Measurements from ENCODE around the gene THAP11. TPM values are rescaled to one million over a fixed set of nuclear protein-coding genes. Genes with fewer than 3 reads are reported as not detected.
"Not testable (repeated sequence)": the region's sequence is repeated elsewhere in the genome, so short reads cannot be mapped to it uniquely, and the experiment has no call there.

The THAP11 gene
- total RNA-seq, 4 donors from 2014 or later: 61.3 to 102 (median 75.9) TPM

DNA sequence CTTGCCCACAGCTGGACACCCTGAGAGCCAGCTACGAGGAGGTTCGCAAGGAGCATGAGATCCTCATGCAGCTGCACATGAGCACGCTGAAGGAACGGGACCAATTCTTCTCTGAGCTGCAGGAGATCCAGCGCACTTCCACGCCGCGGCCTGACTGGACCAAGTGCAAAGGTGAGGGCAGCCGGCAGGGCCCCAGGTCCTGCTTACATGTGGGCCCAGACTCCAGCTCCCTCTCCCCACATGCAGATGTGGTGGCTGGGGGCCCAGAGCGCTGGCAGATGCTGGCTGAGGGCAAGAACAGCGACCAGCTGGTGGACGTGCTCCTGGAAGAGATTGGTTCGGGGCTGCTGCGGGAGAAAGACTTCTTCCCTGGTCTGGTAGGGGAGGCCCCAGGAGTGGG lies 16.2 kb upstream of the THAP11 start:
- H3K4me3 ChIP-seq (ENCODE audit: low read depth, poor library complexity, severe bottlenecking): no peak overlapping the region
- TF ChIP-seq, protein P1, sequence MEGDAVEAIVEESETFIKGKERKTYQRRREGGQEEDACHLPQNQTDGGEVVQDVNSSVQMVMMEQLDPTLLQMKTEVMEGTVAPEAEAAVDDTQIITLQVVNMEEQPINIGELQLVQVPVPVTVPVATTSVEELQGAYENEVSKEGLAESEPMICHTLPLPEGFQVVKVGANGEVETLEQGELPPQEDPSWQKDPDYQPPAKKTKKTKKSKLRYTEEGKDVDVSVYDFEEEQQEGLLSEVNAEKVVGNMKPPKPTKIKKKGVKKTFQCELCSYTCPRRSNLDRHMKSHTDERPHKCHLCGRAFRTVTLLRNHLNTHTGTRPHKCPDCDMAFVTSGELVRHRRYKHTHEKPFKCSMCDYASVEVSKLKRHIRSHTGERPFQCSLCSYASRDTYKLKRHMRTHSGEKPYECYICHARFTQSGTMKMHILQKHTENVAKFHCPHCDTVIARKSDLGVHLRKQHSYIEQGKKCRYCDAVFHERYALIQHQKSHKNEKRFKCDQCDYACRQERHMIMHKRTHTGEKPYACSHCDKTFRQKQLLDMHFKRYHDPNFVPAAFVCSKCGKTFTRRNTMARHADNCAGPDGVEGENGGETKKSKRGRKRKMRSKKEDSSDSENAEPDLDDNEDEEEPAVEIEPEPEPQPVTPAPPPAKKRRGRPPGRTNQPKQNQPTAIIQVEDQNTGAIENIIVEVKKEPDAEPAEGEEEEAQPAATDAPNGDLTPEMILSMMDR (IDR thresholded peaks at IDR 0.05): no peak
- no peak for TF ChIP-seq POLR2A (IDR thresholded peaks at IDR 0.05)
- no peak for DNase-seq (ENCODE audit: low spot score in 2 of 2)
- intact Hi-C loops (cut with DNase I; ENCODE audit: low total_unique reads): loop anchor here (10.0 kb wide), 2 partner anchors 99 to 219 kb away; no protein-coding TSS in a partner anchor
- 81 to 92% methylated on average over 13 to 14 of the region's 14 CpGs for WGBS, 2 donors

DNA sequence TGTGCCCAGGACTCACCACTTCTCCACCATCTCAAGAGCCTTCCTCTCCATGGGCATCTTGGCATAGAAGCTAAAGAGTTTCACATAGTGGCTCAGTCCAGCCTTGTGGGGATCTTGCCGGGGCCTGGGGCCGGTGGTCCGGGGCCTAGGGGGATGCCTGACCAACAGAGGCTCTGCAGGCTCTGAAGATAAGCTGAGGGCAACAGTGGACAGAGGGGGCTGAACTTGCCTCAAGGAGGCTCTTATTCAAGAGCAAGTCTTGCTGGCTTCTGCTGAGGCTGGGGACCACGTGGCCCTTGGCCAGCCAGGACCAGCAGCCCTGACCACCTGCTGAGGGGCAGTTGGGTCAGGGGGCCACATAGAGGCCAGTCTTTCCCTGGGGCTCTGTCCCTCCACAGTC lies 13.5 kb upstream of the THAP11 start:
- TF ChIP-seq POLR2A (IDR thresholded peaks at IDR 0.05): no peak
- TF ChIP-seq, protein P1 (IDR thresholded peaks at IDR 0.05): no peak
- intact Hi-C loops (cut with DNase I; ENCODE audit: low total_unique reads): loop anchor here (10.0 kb wide), 2 partner anchors 96 to 216 kb away; no protein-coding TSS in a partner anchor
- WGBS, 2 donors: 88 to 92% methylated on average over 4 of the region's 4 CpGs
- DNase-seq (ENCODE audit: low spot score in 2 of 2): no peak
- no peak overlapping the region for H3K4me3 ChIP-seq (ENCODE audit: low read depth, poor library complexity, severe bottlenecking)

DNA sequence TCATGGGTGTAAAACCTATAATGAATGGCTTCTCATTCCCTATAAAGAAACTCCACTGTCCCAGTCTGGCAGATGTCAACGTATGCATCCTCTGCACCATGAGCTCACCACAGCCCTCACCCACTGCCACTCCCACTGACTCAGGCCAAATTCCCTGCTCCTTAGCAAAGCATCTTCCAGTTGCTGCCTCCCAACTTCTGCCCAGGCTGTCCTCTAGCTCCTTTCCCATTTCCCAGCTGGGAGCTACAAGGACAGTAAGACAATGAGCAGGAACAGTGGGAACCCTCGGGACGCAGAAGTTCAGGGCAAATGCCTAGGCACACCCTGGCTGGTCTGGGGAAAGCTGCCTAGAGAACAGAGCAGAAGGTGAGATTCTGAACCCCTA lies 9.1 kb upstream of the THAP11 start:
- WGBS, 2 donors: 0 to 3% methylated on average over 3 of the region's 3 CpGs
- intact Hi-C loops (cut with DNase I; ENCODE audit: low total_unique reads): no loop called here
- no peak for TF ChIP-seq POLR2A (IDR thresholded peaks at IDR 0.05)
- TF ChIP-seq, protein P1 (IDR thresholded peaks at IDR 0.05): no peak
- peak overlapping the region; percentile 58 for H3K4me3 ChIP-seq (ENCODE audit: low read depth, poor library complexity, severe bottlenecking)
- no peak for DNase-seq (ENCODE audit: low spot score in 2 of 2)

DNA sequence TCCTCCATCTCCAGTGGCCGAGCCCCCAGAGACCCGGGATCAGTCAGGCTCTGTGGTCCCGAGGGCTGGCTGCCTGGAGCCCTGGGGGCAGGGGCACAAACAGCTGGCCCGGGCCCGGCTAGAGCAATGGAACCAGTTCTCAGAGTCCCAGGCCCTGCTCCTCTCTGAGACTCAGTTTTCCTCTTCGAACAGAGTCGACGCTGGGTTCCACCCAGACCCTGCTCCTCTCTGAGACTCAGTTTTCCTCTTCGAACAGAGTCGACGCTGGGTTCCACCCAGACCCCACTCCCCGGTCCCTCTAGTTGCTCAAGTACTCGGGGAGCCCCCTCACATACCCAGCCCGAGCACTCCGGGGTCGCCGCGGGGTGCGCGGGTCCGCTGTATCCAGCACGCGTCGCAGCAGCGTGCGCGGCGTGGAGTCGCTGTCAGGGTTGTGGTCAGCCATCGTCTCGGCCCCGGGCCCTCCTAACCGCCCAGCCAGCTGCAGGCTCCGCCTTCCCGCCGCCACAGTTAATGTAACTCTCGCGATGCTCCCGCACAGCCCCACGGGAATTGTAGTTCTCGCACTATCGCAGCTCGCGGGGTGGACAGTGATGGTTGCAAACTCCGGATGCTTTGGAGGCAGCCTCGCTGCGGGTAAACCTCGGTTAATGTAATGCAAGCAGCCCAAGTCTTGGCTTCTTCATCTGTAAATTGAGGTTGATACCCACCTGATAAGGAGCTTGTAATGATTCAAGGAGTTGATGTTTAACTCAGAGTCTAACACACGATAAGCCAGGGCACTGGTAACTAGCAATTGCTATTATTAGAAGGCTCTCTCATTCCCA lies 8.5 kb upstream of the THAP11 start:
- DNase-seq (ENCODE audit: low spot score in 2 of 2): peak; percentile 91 to 99
- TF ChIP-seq, protein P1 (IDR thresholded peaks at IDR 0.05): no peak
- no peak for TF ChIP-seq POLR2A (IDR thresholded peaks at IDR 0.05)
- H3K4me3 ChIP-seq (ENCODE audit: low read depth, poor library complexity, severe bottlenecking): peak overlapping the region; percentile 58
- 0% methylated on average over 48 of the region's 49 CpGs for WGBS, 2 donors
- intact Hi-C loops (cut with DNase I; ENCODE audit: low total_unique reads): no loop called here

DNA sequence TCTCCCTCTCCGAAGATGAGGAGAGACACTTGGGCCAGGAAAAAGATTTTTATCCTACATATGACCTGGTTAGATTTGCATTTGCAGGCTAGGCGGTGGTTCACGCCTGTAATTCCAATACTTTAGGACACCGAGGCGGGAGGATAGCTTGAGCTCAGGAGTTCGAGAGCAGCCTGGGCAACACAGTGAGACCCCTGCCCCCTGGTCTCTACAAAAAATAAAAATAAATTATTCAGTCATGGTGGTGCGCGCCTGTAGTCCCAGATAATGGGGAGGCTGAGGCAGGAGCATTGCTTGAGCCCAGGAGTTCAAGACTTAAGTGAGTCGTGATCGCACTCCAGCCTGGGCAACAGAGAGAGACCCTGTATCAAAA lies 7.9 kb upstream of the THAP11 start:
- H3K4me3 ChIP-seq (ENCODE audit: low read depth, poor library complexity, severe bottlenecking): no peak overlapping the region
- TF ChIP-seq POLR2A (IDR thresholded peaks at IDR 0.05): no peak
- TF ChIP-seq, protein P1 (IDR thresholded peaks at IDR 0.05): no peak
- intact Hi-C loops (cut with DNase I; ENCODE audit: low total_unique reads): no loop called here
- WGBS, 2 donors: 81 to 84% methylated on average over 10 of the region's 10 CpGs
- DNase-seq (ENCODE audit: low spot score in 2 of 2): no peak

DNA sequence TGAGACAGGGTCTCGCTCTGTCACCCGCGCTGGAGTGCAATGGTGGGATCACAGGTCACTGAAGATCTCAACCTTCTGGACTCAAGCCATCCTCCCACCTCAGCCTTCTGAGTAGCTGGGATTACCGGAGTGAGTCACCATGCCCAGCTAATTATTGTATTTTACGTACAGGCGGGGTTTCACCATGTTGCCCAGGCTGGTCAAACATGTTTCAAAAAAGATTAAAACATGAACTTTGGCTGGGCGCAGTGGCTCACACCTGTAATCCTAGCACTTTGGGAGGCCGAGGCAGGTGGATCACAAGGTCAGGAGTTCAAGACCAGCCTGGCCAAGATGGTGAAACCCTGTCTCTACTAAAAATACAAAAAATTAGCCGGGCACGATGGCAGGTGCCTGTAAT lies 4.9 kb upstream of the THAP11 start:
- H3K4me3 ChIP-seq (ENCODE audit: low read depth, poor library complexity, severe bottlenecking); DNase-seq (ENCODE audit: low spot score in 2 of 2); intact Hi-C loops (cut with DNase I; ENCODE audit: low total_unique reads): not testable (repeated sequence)
- 85 to 86% methylated on average over 10 of the region's 10 CpGs for WGBS, 2 donors
